HPDE6-E6E7 (cell line): Measurements from ENCODE around the gene LRRC71.

ENCODE experiments used
- DNase-seq: peaks from one replicate; pipeline ENCODE4 v3.0.0; 2011; ENCODE audit warnings: missing footprints; ENCODE audit errors: extremely low spot score

The LRRC71 gene

DNA sequence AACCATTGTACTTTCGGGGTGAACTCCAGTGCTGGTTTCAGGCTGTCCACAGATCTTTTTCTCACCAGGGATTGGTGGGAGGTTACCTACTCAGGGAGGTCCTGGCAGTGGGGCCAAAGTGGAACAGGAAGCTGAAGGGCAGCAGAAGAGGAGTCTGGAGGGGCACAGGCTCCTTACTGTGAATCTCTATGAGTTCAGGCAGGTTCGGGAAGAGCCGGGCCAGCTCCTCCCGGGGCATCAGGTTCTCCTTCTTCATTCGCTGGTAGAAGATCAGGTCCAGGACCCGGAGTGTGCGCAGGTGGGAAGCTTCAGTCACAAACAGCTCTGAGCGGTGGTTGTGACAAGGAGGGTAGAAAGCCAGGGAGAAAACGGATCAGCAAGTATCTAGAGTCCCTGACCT, 26.7 kb downstream of the LRRC71 start:
- no peak for DNase-seq

GRCh38 chr1:156947818-156948525, 27.5 kb downstream of the LRRC71 start:
- no peak for DNase-seq

- no peak for DNase-seq
Measured at GRCh38 chr1:156948708-156949107, 28.3 kb downstream of the LRRC71 start.

GRCh38 chr1:156949127-156949526, 28.7 kb downstream of the LRRC71 start:
- DNase-seq = no peak

DNA sequence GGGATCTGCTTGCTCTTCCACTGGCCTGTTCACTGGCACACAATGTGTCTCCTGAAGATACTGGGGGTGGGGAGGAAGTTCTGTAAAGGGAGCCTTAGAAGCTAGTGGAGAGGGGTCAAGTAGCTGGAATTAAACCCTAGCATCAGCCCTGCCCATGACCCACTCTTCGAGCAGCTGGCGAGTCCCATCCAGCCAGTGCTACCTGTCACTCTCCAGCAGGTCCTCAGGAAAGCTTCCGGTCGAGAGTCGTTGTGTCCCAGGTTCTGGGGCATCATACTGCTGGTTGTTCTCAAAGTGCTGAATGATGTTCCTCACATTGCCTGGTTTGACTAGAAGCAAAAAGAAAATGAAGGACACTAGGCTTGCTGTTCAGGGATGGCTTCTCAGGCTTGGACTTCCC, 30.9 kb downstream of the LRRC71 start:
- no peak for DNase-seq

GRCh38 chr1:156953571-156953970, 33.1 kb downstream of the LRRC71 start:
- DNase-seq = no peak

DNA sequence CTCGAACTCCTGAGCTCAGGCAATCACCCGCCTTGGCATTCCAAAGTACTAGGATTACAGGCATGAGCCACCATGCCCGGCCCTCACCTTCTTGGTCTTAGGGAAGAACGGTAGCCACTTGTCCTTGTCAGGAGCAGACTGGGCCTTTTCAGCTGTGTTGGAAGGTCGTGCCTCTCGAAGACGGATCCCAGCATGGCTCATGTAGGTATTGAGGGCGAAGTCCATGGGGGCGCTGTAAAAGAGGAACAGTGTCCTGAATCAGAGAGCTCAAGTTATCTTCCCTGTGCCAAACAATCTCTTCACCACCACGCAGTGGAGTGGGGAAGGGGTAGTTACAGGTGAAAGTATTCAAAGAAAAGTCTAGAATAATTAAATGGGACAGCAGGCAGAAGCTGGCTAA, 35.9 kb downstream of the LRRC71 start:
- DNase-seq = no peak

- peak; percentile 36 for DNase-seq
Measured at GRCh38 chr1:156957634-156958033, 37.2 kb downstream of the LRRC71 start.

DNA sequence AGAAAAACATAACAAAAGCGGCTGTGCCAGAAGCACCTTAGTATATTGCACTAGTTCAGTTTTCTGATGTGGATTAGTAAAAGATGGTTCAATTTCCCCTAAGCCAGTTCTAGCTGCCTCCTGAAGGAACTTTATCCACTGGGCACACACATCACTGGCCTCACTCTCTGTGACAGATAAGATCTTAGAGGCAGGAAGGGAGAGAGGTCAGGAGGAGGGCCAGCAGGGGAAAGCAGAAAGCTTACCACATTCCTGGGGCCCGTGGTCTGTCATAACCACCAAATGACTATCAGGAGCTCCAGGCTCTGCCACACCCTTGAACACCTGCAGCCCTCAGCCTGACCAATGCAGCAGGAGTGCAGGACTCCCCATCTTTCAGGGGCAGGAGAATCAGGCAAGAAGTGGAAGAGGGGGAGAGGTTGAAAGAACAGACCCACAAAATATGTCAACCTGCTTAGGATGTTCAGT, 37.8 kb downstream of the LRRC71 start:
- no peak for DNase-seq

DNA sequence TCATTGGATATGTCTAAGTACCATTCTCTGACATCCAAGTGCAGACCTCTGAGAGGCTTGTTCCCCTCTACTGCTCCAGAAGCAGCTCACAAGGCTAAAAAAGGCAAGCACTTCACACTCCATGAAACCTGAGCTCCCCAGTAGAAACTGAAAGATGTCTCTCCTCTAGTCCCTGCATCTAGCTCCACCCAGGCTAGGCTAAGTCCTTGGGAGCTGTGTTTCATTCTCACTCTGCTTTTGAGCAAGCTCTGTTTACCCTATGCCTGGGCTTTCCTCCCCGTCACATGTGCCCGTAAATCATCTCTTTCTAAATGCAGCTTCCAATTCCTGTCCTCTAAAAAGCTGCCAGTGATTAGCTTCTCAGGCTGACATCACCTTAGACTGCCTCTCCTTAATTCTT, 39.0 kb downstream of the LRRC71 start:
- no peak for DNase-seq

- DNase-seq = no peak
Measured at GRCh38 chr1:156959925-156960324, 39.5 kb downstream of the LRRC71 start.

GRCh38 chr1:156961709-156962108, 41.3 kb downstream of the LRRC71 start:
- DNase-seq = no peak

- no peak for DNase-seq
Measured at GRCh38 chr1:156963621-156964020, 43.2 kb downstream of the LRRC71 start.

GRCh38 chr1:156964441-156964840, 44.0 kb downstream of the LRRC71 start:
- DNase-seq = no peak

DNA sequence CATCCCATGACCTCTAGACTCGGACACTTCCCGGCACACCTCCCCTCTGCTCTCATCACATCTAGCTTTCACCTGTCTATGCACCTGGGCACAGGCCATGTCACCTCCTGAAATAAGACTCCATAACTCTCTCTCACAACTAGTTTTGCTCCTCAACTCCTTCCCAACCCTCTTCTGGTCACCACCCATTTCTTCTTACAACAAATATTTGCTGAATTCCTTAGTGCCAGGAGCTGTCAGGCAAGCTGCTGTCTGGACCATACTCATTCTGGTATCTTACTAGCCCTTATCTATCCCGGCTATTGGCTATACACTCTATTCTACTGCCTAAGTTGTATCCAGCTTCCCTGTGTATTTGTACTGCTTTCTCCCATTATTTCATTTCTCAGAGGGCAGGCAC, 49.1 kb downstream of the LRRC71 start:
- DNase-seq = no peak

DNA sequence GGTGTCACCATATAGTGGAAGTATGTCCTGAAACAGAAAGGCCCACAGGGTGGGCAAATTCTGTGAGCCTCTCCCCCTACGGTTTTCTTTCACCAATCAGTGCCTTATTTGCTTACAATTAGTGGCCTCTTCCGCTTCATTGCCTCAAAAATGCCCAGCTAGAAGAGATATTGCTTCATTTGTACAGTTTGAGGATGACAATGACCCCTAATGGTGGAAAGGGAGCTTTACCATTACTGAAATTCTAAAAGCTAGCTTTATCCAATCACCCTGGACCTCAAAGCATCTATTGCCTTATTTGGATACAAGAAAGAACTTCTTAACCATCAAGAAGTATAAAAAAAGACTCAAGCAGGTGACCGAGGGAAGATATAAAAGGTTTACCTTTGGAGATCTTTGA, 49.6 kb downstream of the LRRC71 start:
- no peak for DNase-seq

- no peak for DNase-seq
Measured at GRCh38 chr1:156973417-156973816, 53.0 kb downstream of the LRRC71 start.

GRCh38 chr1:156975084-156975483, 54.7 kb downstream of the LRRC71 start:
- no peak for DNase-seq

DNA sequence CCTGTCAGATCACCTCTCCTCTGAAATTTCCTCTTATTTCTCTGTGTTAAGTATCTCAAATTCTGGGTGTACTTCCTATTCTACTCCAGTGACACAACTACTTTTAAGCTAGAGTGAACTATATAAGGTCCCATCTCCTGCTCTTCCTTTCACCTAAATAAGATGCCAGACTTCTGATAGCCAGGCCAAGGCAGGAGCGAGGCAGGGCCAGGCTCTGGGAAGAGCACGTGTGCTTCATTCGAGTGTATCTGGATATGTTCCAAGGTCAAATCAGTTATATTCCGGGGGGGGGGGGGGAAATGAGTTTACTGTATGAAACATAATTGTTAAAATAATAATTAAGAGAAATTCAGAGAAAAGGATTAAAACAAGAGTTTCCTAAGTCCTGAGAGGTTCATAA, 60.1 kb downstream of the LRRC71 start:
- no peak for DNase-seq
